Fibroblast of mammary gland (primary cell): ENCODE results near the gene SMYD4.

Experiments used
- DNase-seq: peaks from one replicate; pipeline ENCODE4 v3.0.0-alpha.2; 2010; ENCODE audit warnings: low read depth
- H3K4me3 ChIP-seq: 2 replicates; pipeline ENCODE4 v1.5.1; 2011; ENCODE audit warnings: low read depth, mild to moderate bottlenecking, low read length, moderate library complexity; ENCODE audit not compliant: control insufficient read depth
- CTCF ChIP-seq: conservative IDR thresholded peaks from 2 replicates; pipeline ENCODE4 v1.5.1; 2011; ENCODE audit warnings: low read depth, low read length, inconsistent platforms; ENCODE audit not compliant: control insufficient read depth, insufficient read depth

Gene SMYD4

GRCh38 chr17:1829592-1830257 lies at the start of gene SMYD4, which contains the start of gene RPA1:
TSS of gene SMYD4 (minus strand) at chr17:1829902. CDS start at chr17:1827994, 1,908 bp downstream.
TSS of gene RPA1 (plus strand) at chr17:1830005. CDS start at chr17:1830094, 89 bp downstream.
- TF ChIP-seq CTCF: no peak
- peak; percentile 79 for DNase-seq
- H3K4me3 ChIP-seq: peak within 1 kb of the TSS; percentile 87

- TF ChIP-seq CTCF: no peak
- H3K4me3 ChIP-seq: no peak overlapping the region
Measured at GRCh38 chr17:1878419-1879121, 48.9 kb upstream of the SMYD4 start.

GRCh38 chr17:1875597-1875996 lies 45.9 kb upstream of the SMYD4 start:
- DNase-seq: no peak
- no peak overlapping the region for H3K4me3 ChIP-seq
- no peak for TF ChIP-seq CTCF

More at GRCh38 chr17:1878419-1879121, 48.9 kb upstream of the SMYD4 start:
- DNase-seq: peak; percentile 15

GRCh38 chr17:1873418-1873817 lies 43.7 kb upstream of the SMYD4 start:
- TF ChIP-seq CTCF: no peak
- DNase-seq: no peak
- H3K4me3 ChIP-seq: no peak overlapping the region

- no peak for DNase-seq
- H3K4me3 ChIP-seq: no peak overlapping the region
- no peak for TF ChIP-seq CTCF
Measured at GRCh38 chr17:1872976-1873375, 43.3 kb upstream of the SMYD4 start.

- no peak for TF ChIP-seq CTCF
- H3K4me3 ChIP-seq: no peak overlapping the region
- no peak for DNase-seq
Measured at GRCh38 chr17:1872254-1872653, 42.6 kb upstream of the SMYD4 start.
